Measurements from ENCODE around the gene DNAH10.
"Not testable (repeated sequence)": the region's sequence is repeated elsewhere in the genome, so short reads cannot be mapped to it uniquely, and the experiment has no call there.

DNAH10 gene

GRCh38 chr12:123941000-123941399 is 178.9 kb downstream of the DNAH10 start:
- Histone ChIP-seq H3K9ac (ENCODE audit: low read length) (no peak overlapping the region), H3K9me3 (ENCODE audit: low read length) (no peaks in the 10 kb centered on the region), H3K36me3 (ENCODE audit: insufficient read depth, low read length) (peaks cover 61% of the 10 kb centered on the region), H3K27me3 (ENCODE audit: control insufficient read depth in 1 of 2, insufficient read depth in 2 of 2, low read length in 2 of 2) (no peaks in the 10 kb centered on the region), H3K4me3 (ENCODE audit: low read depth in 1 of 2, low read length in 2 of 2) (no peak overlapping the region), H3K4me1 (ENCODE audit: insufficient read depth, low read length) (no peaks in the 10 kb centered on the region), H3K27ac (ENCODE audit: low read depth, low read length) (no peak overlapping the region)

- Histone ChIP-seq H3K27me3 (ENCODE audit: control insufficient read depth in 1 of 2, insufficient read depth in 2 of 2, low read length in 2 of 2) (no peaks in the 10 kb centered on the region), H3K27ac (ENCODE audit: low read depth, low read length) (no peak overlapping the region), H3K36me3 (ENCODE audit: insufficient read depth, low read length) (peaks cover 54% of the 10 kb centered on the region), H3K9me3 (ENCODE audit: low read length) (no peaks in the 10 kb centered on the region), H3K9ac (ENCODE audit: low read length) (no peak overlapping the region), H3K4me3 (ENCODE audit: low read depth in 1 of 2, low read length in 2 of 2) (no peak overlapping the region), H3K4me1 (ENCODE audit: insufficient read depth, low read length) (peaks cover 4% of the 10 kb centered on the region)
Observed at GRCh38 chr12:123941624-123942237, 179.6 kb downstream of the DNAH10 start.

DNA sequence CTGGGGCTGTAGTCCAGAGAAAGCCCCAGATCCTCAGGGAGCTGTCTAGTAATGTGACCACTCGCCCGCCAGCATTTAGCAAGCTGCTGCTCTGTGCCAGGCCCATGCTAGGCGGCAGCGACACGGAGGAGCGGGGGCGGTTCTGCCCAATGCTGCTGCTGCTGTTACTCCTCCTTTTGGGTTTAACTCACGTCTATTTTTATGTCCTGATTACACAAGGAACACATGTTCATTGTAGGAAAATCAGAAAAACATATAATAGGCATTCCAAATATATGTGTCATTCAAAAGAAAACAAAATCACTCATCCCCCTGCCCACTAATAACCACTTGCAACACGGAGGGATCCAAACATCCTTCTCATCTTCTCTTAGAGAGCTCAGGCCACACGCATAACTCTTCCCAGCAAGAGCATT is 180.1 kb downstream of the DNAH10 start:
- no peaks in the 10 kb centered on the region for H3K27me3 ChIP-seq (ENCODE audit: control insufficient read depth in 1 of 2, insufficient read depth in 2 of 2, low read length in 2 of 2)
- no peak overlapping the region for H3K27ac ChIP-seq (ENCODE audit: low read depth, low read length)
- H3K9me3 ChIP-seq (ENCODE audit: low read length), result no peaks in the 10 kb centered on the region
- peaks cover 4% of the 10 kb centered on the region for H3K4me1 ChIP-seq (ENCODE audit: insufficient read depth, low read length)
- H3K36me3 ChIP-seq (ENCODE audit: insufficient read depth, low read length), result peaks cover 54% of the 10 kb centered on the region
- H3K9ac ChIP-seq (ENCODE audit: low read length), result no peak overlapping the region
- no peak overlapping the region for H3K4me3 ChIP-seq (ENCODE audit: low read depth in 1 of 2, low read length in 2 of 2)

DNA sequence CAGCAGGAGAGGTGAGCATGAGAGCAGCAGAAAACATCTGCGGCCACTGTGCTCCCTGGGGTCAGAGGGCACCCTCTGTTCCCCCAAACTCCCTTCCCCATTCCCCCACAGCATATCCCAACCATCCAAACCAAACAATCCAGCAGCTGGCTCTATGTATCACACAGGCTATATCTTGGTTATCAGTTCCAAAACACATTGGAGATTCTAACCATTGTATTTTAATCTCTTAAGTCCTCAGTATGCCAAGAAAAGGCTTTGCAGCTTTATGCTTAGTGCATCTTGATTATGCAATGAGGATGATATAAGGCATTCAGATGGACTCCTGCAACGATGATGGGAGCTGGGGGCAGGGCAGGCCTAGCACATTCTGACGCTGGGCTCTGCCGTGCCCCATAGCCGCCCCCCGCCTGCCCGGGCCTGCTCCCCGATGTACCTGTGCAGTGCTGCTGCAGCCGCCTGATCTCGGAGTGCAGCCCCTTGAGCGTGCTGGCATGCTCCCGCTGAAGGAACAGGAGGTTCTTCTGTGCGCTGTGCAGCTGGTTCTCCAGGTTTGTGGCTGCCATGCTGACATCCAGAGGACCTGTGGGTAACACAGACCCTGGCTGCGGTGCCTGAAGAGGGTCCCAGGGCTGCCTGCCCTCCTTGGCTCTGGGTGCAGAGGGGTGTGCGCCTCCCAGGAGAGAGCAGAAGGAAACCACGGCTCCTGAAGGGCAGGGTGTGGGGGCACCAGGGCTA is 181.0 kb downstream of the DNAH10 start:
- H3K36me3 ChIP-seq (ENCODE audit: insufficient read depth, low read length), result peaks cover 54% of the 10 kb centered on the region
- H3K27me3 ChIP-seq (ENCODE audit: control insufficient read depth in 1 of 2, insufficient read depth in 2 of 2, low read length in 2 of 2), result no peaks in the 10 kb centered on the region
- no peak overlapping the region for H3K9ac ChIP-seq (ENCODE audit: low read length)
- peaks cover 4% of the 10 kb centered on the region for H3K4me1 ChIP-seq (ENCODE audit: insufficient read depth, low read length)
- H3K4me3 ChIP-seq (ENCODE audit: low read depth in 1 of 2, low read length in 2 of 2), result no peak overlapping the region
- H3K27ac ChIP-seq (ENCODE audit: low read depth, low read length), result no peak overlapping the region
- no peaks in the 10 kb centered on the region for H3K9me3 ChIP-seq (ENCODE audit: low read length)

DNA sequence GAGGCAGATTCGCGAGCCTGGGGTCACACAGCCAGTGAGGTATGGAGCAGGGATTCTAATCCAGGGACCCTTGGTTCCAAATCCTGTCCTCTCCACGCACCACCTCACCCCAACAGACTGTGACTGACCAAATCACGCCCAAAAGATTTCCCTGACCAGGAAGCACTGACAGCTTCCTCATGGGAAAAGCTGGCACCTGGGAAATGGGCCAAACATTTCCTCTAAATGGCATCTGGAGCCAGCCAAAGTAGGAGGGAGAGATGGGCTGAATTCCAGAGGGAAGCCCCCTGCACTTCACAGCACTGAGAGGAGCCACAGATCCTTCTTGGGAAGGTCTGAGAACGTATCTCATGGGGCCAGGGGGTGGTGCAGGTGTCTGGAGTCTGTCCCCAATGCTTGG is 181.7 kb downstream of the DNAH10 start:
- Histone ChIP-seq H3K27me3 (ENCODE audit: control insufficient read depth in 1 of 2, insufficient read depth in 2 of 2, low read length in 2 of 2) (no peaks in the 10 kb centered on the region), H3K9me3 (ENCODE audit: low read length) (no peaks in the 10 kb centered on the region), H3K4me3 (ENCODE audit: low read depth in 1 of 2, low read length in 2 of 2) (no peak overlapping the region), H3K9ac (ENCODE audit: low read length) (no peak overlapping the region), H3K36me3 (ENCODE audit: insufficient read depth, low read length) (peaks cover 54% of the 10 kb centered on the region), H3K4me1 (ENCODE audit: insufficient read depth, low read length) (peaks cover 4% of the 10 kb centered on the region), H3K27ac (ENCODE audit: low read depth, low read length) (no peak overlapping the region)

DNA sequence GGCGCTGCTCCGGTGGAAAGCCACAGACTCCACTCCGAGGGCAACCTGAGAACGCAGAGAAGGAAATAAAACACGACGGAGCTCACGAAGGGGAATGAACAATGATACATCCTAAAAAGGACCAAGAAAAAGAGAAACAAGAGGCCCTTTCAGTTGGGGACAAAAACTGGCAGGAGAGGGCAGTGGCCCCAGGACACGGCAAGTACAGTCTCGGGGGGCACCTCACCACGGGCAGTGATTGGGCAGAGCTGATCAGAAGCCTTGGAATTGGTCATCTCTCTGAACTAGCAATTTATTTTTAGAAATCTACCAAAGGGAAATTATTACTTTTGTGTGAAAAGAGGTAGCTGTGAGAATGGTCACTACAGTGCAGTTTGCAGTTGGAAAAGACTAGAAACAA is 182.6 kb downstream of the DNAH10 start:
- Histone ChIP-seq H3K36me3 (ENCODE audit: insufficient read depth, low read length) (peaks cover 54% of the 10 kb centered on the region), H3K27me3 (ENCODE audit: control insufficient read depth in 1 of 2, insufficient read depth in 2 of 2, low read length in 2 of 2) (no peaks in the 10 kb centered on the region), H3K4me1 (ENCODE audit: insufficient read depth, low read length) (peaks cover 4% of the 10 kb centered on the region), H3K4me3 (ENCODE audit: low read depth in 1 of 2, low read length in 2 of 2) (no peak overlapping the region), H3K27ac (ENCODE audit: low read depth, low read length) (no peak overlapping the region), H3K9ac (ENCODE audit: low read length) (no peak overlapping the region), H3K9me3 (ENCODE audit: low read length) (no peaks in the 10 kb centered on the region)

DNA sequence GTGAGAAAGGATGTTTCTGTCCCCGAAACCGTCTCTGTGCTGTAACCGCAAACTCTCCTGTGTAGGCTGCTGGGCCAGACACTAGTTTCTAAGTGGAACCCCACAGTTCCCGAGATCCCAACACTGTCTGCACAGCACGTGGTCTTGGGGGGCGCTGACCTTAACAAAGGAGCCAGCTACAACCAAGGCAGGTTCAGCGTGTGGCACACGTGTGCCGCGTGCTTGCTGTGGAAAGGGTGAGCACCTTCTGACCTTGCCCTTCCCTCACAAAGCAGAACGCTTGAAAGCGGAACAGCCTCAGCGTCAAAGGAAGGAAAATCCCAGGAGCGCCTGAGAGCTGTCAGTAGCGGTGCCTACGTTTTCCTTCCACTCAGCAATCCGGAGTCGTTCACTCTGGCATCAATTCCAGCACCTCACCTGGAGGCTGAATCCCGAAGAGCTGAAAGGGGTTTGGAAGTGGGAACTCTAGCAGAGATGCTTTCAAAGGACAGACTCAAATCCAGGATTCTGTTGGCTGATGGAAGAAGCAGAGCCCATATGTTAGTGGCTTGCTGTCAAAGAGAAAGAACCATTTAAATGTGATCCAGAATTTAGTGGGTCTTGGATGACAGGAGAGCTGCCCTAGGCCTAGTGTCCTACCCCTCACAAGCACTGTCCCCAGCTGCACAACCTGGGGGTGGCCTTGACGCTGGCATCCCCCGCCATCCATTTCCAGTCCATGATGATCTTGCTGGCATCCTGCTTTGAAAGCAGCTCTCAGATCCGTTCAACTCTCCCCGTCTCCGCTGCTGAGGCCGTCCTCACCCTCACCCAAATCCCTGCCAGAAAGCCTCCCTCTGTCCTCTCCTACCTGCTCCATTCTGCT is 183.4 kb downstream of the DNAH10 start:
- Histone ChIP-seq H3K4me1 (ENCODE audit: insufficient read depth, low read length) (peaks cover 4% of the 10 kb centered on the region), H3K4me3 (ENCODE audit: low read depth in 1 of 2, low read length in 2 of 2) (no peak overlapping the region), H3K9me3 (ENCODE audit: low read length) (no peaks in the 10 kb centered on the region), H3K36me3 (ENCODE audit: insufficient read depth, low read length) (peaks cover 48% of the 10 kb centered on the region), H3K27ac (ENCODE audit: low read depth, low read length) (no peak overlapping the region), H3K27me3 (ENCODE audit: control insufficient read depth in 1 of 2, insufficient read depth in 2 of 2, low read length in 2 of 2) (no peaks in the 10 kb centered on the region), H3K9ac (ENCODE audit: low read length) (no peak overlapping the region)

GRCh38 chr12:123946152-123946515 is 184.0 kb downstream of the DNAH10 start:
- no peaks in the 10 kb centered on the region for H3K27me3 ChIP-seq (ENCODE audit: control insufficient read depth in 1 of 2, insufficient read depth in 2 of 2, low read length in 2 of 2)
- no peak overlapping the region for H3K4me3 ChIP-seq (ENCODE audit: low read depth in 1 of 2, low read length in 2 of 2)
- peaks cover 46% of the 10 kb centered on the region for H3K36me3 ChIP-seq (ENCODE audit: insufficient read depth, low read length)
- no peaks in the 10 kb centered on the region for H3K9me3 ChIP-seq (ENCODE audit: low read length)
- H3K4me1 ChIP-seq (ENCODE audit: insufficient read depth, low read length), result peaks cover 4% of the 10 kb centered on the region
- no peak overlapping the region for H3K9ac ChIP-seq (ENCODE audit: low read length)
- H3K27ac ChIP-seq (ENCODE audit: low read depth, low read length), result no peak overlapping the region

DNA sequence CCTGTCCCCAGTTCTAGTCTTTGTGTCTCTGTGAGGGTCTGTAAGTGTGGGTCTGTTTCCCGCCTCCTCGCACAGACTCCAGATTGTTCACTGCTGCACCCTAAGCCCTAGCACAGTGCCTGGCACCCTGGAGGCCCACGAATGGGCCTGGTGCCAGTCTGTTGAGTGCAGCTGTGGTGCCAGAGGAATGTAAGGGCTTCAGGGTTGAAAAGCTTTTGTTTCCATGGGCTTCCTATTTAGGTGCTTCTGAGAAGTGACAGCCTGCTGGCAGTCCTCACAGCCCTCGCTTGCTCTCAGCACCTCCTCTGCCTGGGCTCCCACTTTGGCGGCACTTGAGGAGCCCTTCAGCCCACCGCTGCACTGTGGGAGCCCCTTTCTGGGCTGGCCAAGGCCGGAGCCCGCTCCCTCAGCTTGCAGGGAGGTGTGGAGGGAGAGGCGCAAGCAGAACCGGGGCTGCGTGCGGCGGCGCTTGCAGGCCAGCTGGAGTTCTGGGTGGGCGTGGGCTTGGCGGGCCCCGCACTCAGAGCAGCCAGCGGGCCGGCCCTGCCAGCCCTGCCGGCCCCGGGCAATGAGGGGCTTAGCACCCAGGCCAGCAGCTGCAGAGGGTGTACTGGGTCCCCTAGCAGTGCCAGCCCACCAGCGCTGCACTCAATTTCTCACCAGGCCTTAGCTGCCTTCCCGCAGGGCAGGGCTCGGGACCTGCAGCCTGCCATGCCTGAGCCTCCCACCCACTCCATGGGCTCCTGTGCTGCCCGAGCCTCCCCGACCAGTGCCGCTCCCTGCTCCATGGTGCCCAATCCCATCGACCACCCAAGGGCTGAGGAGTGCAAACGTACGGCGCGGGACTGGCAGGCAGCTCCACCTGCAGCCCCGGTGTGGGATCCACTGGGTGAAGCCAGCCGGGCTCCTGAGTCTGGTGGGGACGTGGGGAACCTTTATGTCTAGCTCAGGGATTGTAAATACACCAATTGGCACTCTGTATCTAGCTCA is 184.7 kb downstream of the DNAH10 start:
- not testable (repeated sequence) for H3K27ac ChIP-seq (ENCODE audit: low read depth, low read length)

DNA sequence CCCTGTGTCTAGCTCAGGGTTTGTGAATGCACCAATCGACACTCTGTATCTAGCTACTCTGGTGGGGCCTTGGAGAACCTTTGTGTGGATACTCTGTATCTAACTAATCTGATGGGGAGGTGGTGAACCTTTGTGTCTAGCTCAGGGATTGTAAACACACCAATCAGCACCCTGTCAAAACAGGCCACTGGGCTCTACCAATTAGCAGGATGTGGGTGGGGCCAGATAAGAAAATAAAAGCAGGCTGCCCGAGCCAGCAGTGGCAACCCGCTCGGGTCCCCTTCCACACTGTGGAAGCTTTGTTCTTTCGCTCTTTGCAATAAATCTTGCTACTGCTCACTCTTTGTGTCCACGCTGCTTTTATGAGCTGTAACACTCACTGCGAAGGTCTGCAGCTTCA is 185.4 kb downstream of the DNAH10 start:
- H3K4me1 ChIP-seq (ENCODE audit: insufficient read depth, low read length), result peaks cover 12% of the 10 kb centered on the region
- not testable (repeated sequence) for H3K27me3 ChIP-seq (ENCODE audit: control insufficient read depth in 1 of 2, insufficient read depth in 2 of 2, low read length in 2 of 2)

More for the DNA sequence above, 184.7 kb downstream of the DNAH10 start:
- H3K36me3 ChIP-seq (ENCODE audit: insufficient read depth, low read length), result peaks cover 40% of the 10 kb centered on the region
- H3K4me3 ChIP-seq (ENCODE audit: low read depth in 1 of 2, low read length in 2 of 2); H3K4me1 ChIP-seq (ENCODE audit: insufficient read depth, low read length); H3K9me3 ChIP-seq (ENCODE audit: low read length); H3K9ac ChIP-seq (ENCODE audit: low read length); H3K27me3 ChIP-seq (ENCODE audit: control insufficient read depth in 1 of 2, insufficient read depth in 2 of 2, low read length in 2 of 2): not testable (repeated sequence)

GRCh38 chr12:123948401-123948795 is 186.3 kb downstream of the DNAH10 start:
- H3K9ac ChIP-seq (ENCODE audit: low read length), result no peak overlapping the region
- H3K36me3 ChIP-seq (ENCODE audit: insufficient read depth, low read length), result peaks cover 24% of the 10 kb centered on the region
- peaks cover 12% of the 10 kb centered on the region for H3K4me1 ChIP-seq (ENCODE audit: insufficient read depth, low read length)
- H3K9me3 ChIP-seq (ENCODE audit: low read length), result no peaks in the 10 kb centered on the region
- no peaks in the 10 kb centered on the region for H3K27me3 ChIP-seq (ENCODE audit: control insufficient read depth in 1 of 2, insufficient read depth in 2 of 2, low read length in 2 of 2)
- H3K4me3 ChIP-seq (ENCODE audit: low read depth in 1 of 2, low read length in 2 of 2), result no peak overlapping the region
- no peak overlapping the region for H3K27ac ChIP-seq (ENCODE audit: low read depth, low read length)

More for the DNA sequence above, 185.4 kb downstream of the DNAH10 start:
- peaks cover 32% of the 10 kb centered on the region for H3K36me3 ChIP-seq (ENCODE audit: insufficient read depth, low read length)
- not testable (repeated sequence) for H3K27ac ChIP-seq (ENCODE audit: low read depth, low read length); H3K4me3 ChIP-seq (ENCODE audit: low read depth in 1 of 2, low read length in 2 of 2); H3K9ac ChIP-seq (ENCODE audit: low read length); H3K9me3 ChIP-seq (ENCODE audit: low read length)
